Gastrocnemius medialis (tissue), 4 donors: ENCODE measurements around the gene APOBEC3H. TPM values are rescaled to one million over a fixed set of nuclear protein-coding genes. Genes with fewer than 3 reads are reported as not detected.
"Not testable (repeated sequence)": the region's sequence is repeated elsewhere in the genome, so short reads cannot be mapped to it uniquely, and the experiment has no call there.

Source experiments
- ATAC-seq, 2 donors: fragments of 150-250 bp; one replicate each; pipeline ENCODE4 v1.9.1; 2016
- DNase-seq, 2 donors: peaks; one replicate each; pipeline ENCODE4 v3.0.0-alpha.2; 2019
- H3K27ac ChIP-seq, 4 donors: fragments of 200-600 bp; sonication (generic); 1 replicate in 1 of 4; 2 replicates in 3 of 4; pipeline ENCODE4 v1.5.1; 2016 to 2018; ENCODE audit warnings: mild to moderate bottlenecking in 2 of 4, moderate library complexity in 1 of 4
- H3K27me3 ChIP-seq, 3 donors: fragments of 200-600 bp; sonication (generic) in 2 of 3; 1 replicate in 1 of 3; 2 replicates in 2 of 3; pipeline versions ENCODE4 v1.5.1 to v1.6.0; 2016 to 2019; ENCODE audit warnings: mild to moderate bottlenecking in 1 of 3, moderate library complexity in 1 of 3
- H3K36me3 ChIP-seq, 2 donors: fragments of 200-600 bp; sonication (generic) in 1 of 2; one replicate each; pipeline ENCODE4 v1.5.1; 2017 to 2018
- H3K4me1 ChIP-seq, 2 donors: fragments of 200-600 bp; sonication (generic) in 1 of 2; one replicate each; pipeline ENCODE4 v1.5.1; 2016 to 2017; ENCODE audit warnings: mild to moderate bottlenecking in 2 of 2
- H3K4me3 ChIP-seq, 4 donors: fragments of 200-600 bp; sonication (generic) in 3 of 4; 1 replicate in 1 of 4; 2 replicates in 3 of 4; pipeline ENCODE4 v1.5.1; 2016 to 2019; ENCODE audit warnings: mild to moderate bottlenecking in 2 of 4
- H3K9me3 ChIP-seq, 3 donors: fragments of 200-600 bp; sonication (generic) in 2 of 3; 1 replicate in 1 of 3; 2 replicates in 2 of 3; pipeline ENCODE4 v1.5.1; 2016 to 2019
- CTCF ChIP-seq, 5 experiments: fragments of 450-650 bp in 3 of 5; fragments of 200-600 bp in 2 of 5; sonication (generic) in 2 of 5; IDR thresholded peaks in 4 of 5; conservative IDR thresholded peaks in 1 of 5; 1 replicate in 4 of 5; 2 replicates in 1 of 5; pipeline ENCODE4 v1.5.1; 2016 to 2019; ENCODE audit warnings: antibody characterized with exemption in 5 of 5, mild to moderate bottlenecking in 3 of 5, moderate library complexity in 3 of 5
- POLR2A ChIP-seq, 2 donors: fragments of 450-650 bp; IDR thresholded peaks; one replicate each; pipeline ENCODE4 v1.6.1; 2017; ENCODE audit warnings: antibody characterized with exemption in 2 of 2, mild to moderate bottlenecking in 2 of 2, moderate library complexity in 2 of 2
- in situ Hi-C, 4 donors: fragments of 200-750 bp; cut with MboI; loops; one replicate each; pipeline versions ENCODE4 v1.15.0 to v1.8.0; 2017; ENCODE audit warnings: low sequenced_read_pairs in 4 of 4
- intact Hi-C: fragments of 100-400 bp; cut with DNase I; formaldehyde crosslinking; loops from one replicate; pipeline ENCODE4 v1.15.1; 2023; ENCODE audit warnings: low total_unique reads
- total RNA-seq, 4 donors: library from RNA; depleted of rRNA; stranded (reverse); fragments of >200 nt; gene quantifications; one replicate each; pipeline versions ENCODE4 v1.1.0 to v1.2.3, GENCODE V29; 2016

APOBEC3H gene
- total RNA-seq, 4 donors from 2014 or later: not detected

- Histone ChIP-seq H3K27ac (no peak overlapping the region), H3K9me3 (no peaks in the 10 kb centered on the region), H3K4me1 (no peaks in the 10 kb centered on the region), H3K36me3 (no peaks in the 10 kb centered on the region), H3K27me3 (no peaks in the 10 kb centered on the region), H3K4me3 (no peak overlapping the region)
- intact Hi-C loops: no loop called here
- in situ Hi-C loops: no loop called here
- DNase-seq (no peak), ATAC-seq (no peak)
- no peak for TF ChIP-seq POLR2A (IDR thresholded peaks at IDR 0.05)
- no peak for TF ChIP-seq CTCF (IDR thresholded peaks at IDR 0.05 in 4 of 5, conservative IDR thresholded peaks at IDR 0.05 in 1 of 5)
These were observed 18.7 kb upstream of the APOBEC3H start for GRCh38 chr22:39078329-39078728.

- in situ Hi-C loops, intact Hi-C loops, H3K4me1 ChIP-seq, H3K9me3 ChIP-seq, ATAC-seq, H3K27ac ChIP-seq, DNase-seq, H3K27me3 ChIP-seq, H3K4me3 ChIP-seq, H3K36me3 ChIP-seq: not testable (repeated sequence)
These were observed 17.9 kb upstream of the APOBEC3H start for GRCh38 chr22:39079054-39079637.

GRCh38 chr22:39080052-39080762 lies 16.8 kb upstream of the APOBEC3H start:
- no peaks in the 10 kb centered on the region for H3K36me3 ChIP-seq
- in situ Hi-C loops (no loop called here), intact Hi-C loops (no loop called here)
- DNase-seq: no peak
- no peak overlapping the region for H3K27ac ChIP-seq
- H3K4me3 ChIP-seq: no peak overlapping the region
- TF ChIP-seq CTCF (IDR thresholded peaks at IDR 0.05 in 4 of 5, conservative IDR thresholded peaks at IDR 0.05 in 1 of 5) (no peak), POLR2A (IDR thresholded peaks at IDR 0.05) (no peak)
- no peaks in the 10 kb centered on the region for H3K27me3 ChIP-seq
- ATAC-seq: no peak
- no peaks in the 10 kb centered on the region for H3K9me3 ChIP-seq
- H3K4me1 ChIP-seq: no peaks in the 10 kb centered on the region

- intact Hi-C loops (no loop called here), in situ Hi-C loops (no loop called here)
- H3K36me3 ChIP-seq: no peaks in the 10 kb centered on the region
- H3K27ac ChIP-seq: no peak overlapping the region
- H3K4me3 ChIP-seq: no peak overlapping the region
- no peak for ATAC-seq
- no peaks in the 10 kb centered on the region for H3K4me1 ChIP-seq
- TF ChIP-seq POLR2A (IDR thresholded peaks at IDR 0.05) (no peak), CTCF (IDR thresholded peaks at IDR 0.05 in 4 of 5, conservative IDR thresholded peaks at IDR 0.05 in 1 of 5) (no peak)
- H3K27me3 ChIP-seq: no peaks in the 10 kb centered on the region
- no peak for DNase-seq
- H3K9me3 ChIP-seq: no peaks in the 10 kb centered on the region
These were observed 16.0 kb upstream of the APOBEC3H start for GRCh38 chr22:39081016-39081415.

- ATAC-seq (no peak), DNase-seq (no peak)
- no peaks in the 10 kb centered on the region for H3K9me3 ChIP-seq
- intact Hi-C loops: no loop called here
- H3K27ac ChIP-seq: no peak overlapping the region
- no peak overlapping the region for H3K4me3 ChIP-seq
- H3K27me3 ChIP-seq: no peaks in the 10 kb centered on the region
- in situ Hi-C loops: no loop called here
- no peaks in the 10 kb centered on the region for H3K36me3 ChIP-seq
- no peak for TF ChIP-seq CTCF (IDR thresholded peaks at IDR 0.05 in 4 of 5, conservative IDR thresholded peaks at IDR 0.05 in 1 of 5)
- TF ChIP-seq POLR2A (IDR thresholded peaks at IDR 0.05): no peak
- no peaks in the 10 kb centered on the region for H3K4me1 ChIP-seq
These were observed 15.4 kb upstream of the APOBEC3H start for GRCh38 chr22:39081598-39081997.
